HepG2 (cell line): ENCODE data around the gene SPNS3. TPM values are rescaled to one million over a fixed set of nuclear protein-coding genes. Genes with fewer than 3 reads are reported as not detected.

Experiments
- CHD2 ChIP-seq: IDR thresholded peaks from 2 replicates; pipeline ENCODE4 v1.6.1; 2011; ENCODE audit warnings: low read depth, low read length, improper control_type of control experiment
- DNMT3B ChIP-seq: conservative IDR thresholded peaks from 2 replicates; pipeline ENCODE4 v1.6.1; 2016; ENCODE audit warnings: missing biosample characterization, control low read depth
- FOSL2 ChIP-seq: sonication (generic); formaldehyde crosslinking; IDR thresholded peaks from 2 replicates; pipeline ENCODE4 v1.4.0; 2020; ENCODE audit warnings: missing genetic modification reagents
- FOXJ3 ChIP-seq: sonication (generic); formaldehyde crosslinking; IDR thresholded peaks from 2 replicates; pipeline ENCODE4 v1.4.0; 2020; ENCODE audit warnings: missing genetic modification reagents, mild to moderate bottlenecking, borderline replicate concordance
- FOXK1 ChIP-seq: sonication (generic); formaldehyde crosslinking; IDR thresholded peaks from 2 replicates; pipeline ENCODE4 v1.4.0; 2020; ENCODE audit warnings: low read depth, missing genetic modification reagents, borderline replicate concordance
- NR2F1 ChIP-seq, 2 experiments: fragments of 450-650 bp in 1 of 2; formaldehyde crosslinking in 1 of 2; IDR thresholded peaks; 2 replicates each; pipeline versions ENCODE4 v1.5.0 to v1.6.1; 2016 to 2020; ENCODE audit warnings: mild to moderate bottlenecking in 1 of 2, missing compliant biosample characterization in 1 of 2, missing genetic modification reagents in 1 of 2, moderate library complexity in 1 of 2
- ONECUT2 ChIP-seq: sonication (generic); formaldehyde crosslinking; IDR thresholded peaks from 2 replicates; pipeline ENCODE4 v1.4.0; 2020; ENCODE audit warnings: missing genetic modification reagents
- WIZ ChIP-seq: sonication (generic); formaldehyde crosslinking; IDR thresholded peaks from 2 replicates; pipeline ENCODE4 v1.5.1; 2020; ENCODE audit warnings: mild to moderate bottlenecking, missing genetic modification reagents
- ZNF256 ChIP-seq: sonication (generic); formaldehyde crosslinking; conservative IDR thresholded peaks from 2 replicates; pipeline ENCODE4 v1.4.0; 2020; ENCODE audit warnings: missing genetic modification reagents
- ZNF274 ChIP-seq: sonication (generic); formaldehyde crosslinking; IDR thresholded peaks from 2 replicates; pipeline ENCODE4 v1.5.1; 2020; ENCODE audit warnings: mild to moderate bottlenecking, missing genetic modification reagents
- ZNF572 ChIP-seq: sonication (generic); formaldehyde crosslinking; IDR thresholded peaks from 2 replicates; pipeline ENCODE4 v1.5.1; 2020; ENCODE audit warnings: mild to moderate bottlenecking, missing genetic modification reagents
- ZNF652 ChIP-seq: IDR thresholded peaks from 2 replicates; pipeline ENCODE4 v1.6.1; 2016; ENCODE audit warnings: low read depth, borderline replicate concordance
- ZNF746 ChIP-seq: sonication (generic); formaldehyde crosslinking; IDR thresholded peaks from 2 replicates; pipeline ENCODE4 v1.8.0; 2022; ENCODE audit warnings: mild to moderate bottlenecking, missing genetic modification reagents
- ZSCAN29 ChIP-seq: sonication (generic); formaldehyde crosslinking; conservative IDR thresholded peaks from 2 replicates; pipeline ENCODE4 v1.4.0; 2020; ENCODE audit warnings: mild to moderate bottlenecking, missing genetic modification reagents
- polyA plus RNA-seq, 8 experiments: library from polyadenylated mRNA; depleted of rRNA in 3 of 8; stranded (reverse) in 7 of 8; unstranded in 1 of 8; fragments of >200 nt; fragmentation: Illumina TruSeq in 4 of 8; extraction: Trizol in 4 of 8; gene quantifications; 2 replicates each; pipeline versions ENCODE4 v1.2.1 to v1.2.3, GENCODE V29; 2011 to 2016; ENCODE audit warnings: low read depth in 4 of 8, missing spikeins in 1 of 8, mixed read lengths in 1 of 8; ENCODE audit not compliant: insufficient read depth in 1 of 8
- total RNA-seq, 5 experiments: library from RNA; depleted of rRNA; stranded (reverse); fragments of >200 nt; fragmentation: Illumina TruSeq; extraction: Trizol; gene quantifications; 2 replicates each; pipeline ENCODE4 v1.2.3, GENCODE V29; 2016; ENCODE audit warnings: low read depth in 1 of 5
- TF ChIP-seq, protein P1 (sequence below): IDR thresholded peaks from 2 replicates; pipeline ENCODE4 v1.6.1; 2016; ENCODE audit warnings: missing genetic modification reagents, missing compliant biosample characterization
- TF ChIP-seq, protein P2 (sequence below): sonication (generic); formaldehyde crosslinking; IDR thresholded peaks from 2 replicates; pipeline ENCODE4 v1.5.0; 2020; ENCODE audit warnings: mild to moderate bottlenecking, missing genetic modification reagents, moderate library complexity
- TF ChIP-seq, protein P3 (sequence below): sonication (generic); formaldehyde crosslinking; IDR thresholded peaks from 2 replicates; pipeline ENCODE4 v1.5.0; 2020; ENCODE audit warnings: mild to moderate bottlenecking, missing genetic modification reagents, borderline replicate concordance
- TF ChIP-seq, protein P4 (sequence below): IDR thresholded peaks from 2 replicates; pipeline ENCODE4 v1.6.1; 2016

SPNS3 gene
- total and polyA plus RNA-seq, 2 of the 13 experiments (the other 11 are each of a cell fraction or from before 2014, with no cell fraction given): not detected

DNA sequence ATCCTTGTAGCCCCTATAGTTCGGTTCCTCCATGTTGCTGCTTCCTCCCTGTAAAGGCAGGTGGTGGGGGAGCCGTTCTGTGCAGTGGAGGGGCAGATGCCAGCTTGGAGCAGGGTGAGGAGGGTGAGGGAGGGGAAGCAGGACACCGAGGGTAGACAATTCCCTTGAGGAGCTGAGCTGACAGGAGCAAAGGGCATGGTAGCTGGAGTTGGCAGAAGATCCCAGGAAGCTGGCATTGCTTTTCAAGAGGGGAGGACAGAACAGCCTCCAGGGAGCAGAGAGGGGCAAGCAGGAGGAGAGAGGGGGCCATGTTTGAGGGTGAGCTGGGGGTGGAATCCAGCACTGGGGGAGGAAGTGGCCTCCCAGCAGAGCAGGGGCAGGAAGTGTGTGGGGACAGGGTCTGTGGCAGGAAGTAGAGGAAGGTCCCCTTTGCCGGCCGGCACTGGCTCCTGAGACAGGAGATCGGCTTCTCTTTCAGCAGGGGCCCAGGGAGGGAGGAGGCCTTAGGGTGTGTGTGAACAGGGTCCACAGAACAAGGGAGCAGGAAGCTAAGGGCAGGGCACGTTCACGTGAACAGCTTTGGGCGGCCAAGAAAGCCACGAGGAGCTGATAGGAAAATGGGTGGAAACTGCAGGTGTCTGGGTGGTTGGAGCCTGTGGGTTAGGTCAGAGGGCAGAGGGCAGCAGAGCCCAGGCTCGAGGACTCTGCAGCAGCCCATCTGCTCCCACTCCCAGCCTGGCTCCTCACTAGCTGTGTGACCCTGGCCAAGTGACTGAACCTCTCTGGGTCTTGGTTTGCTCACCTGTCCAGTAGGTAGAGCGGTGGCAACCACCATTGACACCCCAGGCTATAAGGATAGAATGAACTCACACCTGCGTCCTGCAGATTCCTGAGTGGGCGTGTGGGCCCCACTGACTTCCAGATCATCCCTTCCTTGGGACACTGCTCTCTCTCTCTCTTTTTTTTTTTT is 47.5 kb downstream of the SPNS3 start (continued):
- no peak for TF ChIP-seq ZNF256 (CRISPR knock-in tag)
- TF ChIP-seq ZSCAN29 (CRISPR knock-in tag): no peak
- TF ChIP-seq FOXJ3 (CRISPR knock-in tag): no peak
- TF ChIP-seq, protein P1, sequence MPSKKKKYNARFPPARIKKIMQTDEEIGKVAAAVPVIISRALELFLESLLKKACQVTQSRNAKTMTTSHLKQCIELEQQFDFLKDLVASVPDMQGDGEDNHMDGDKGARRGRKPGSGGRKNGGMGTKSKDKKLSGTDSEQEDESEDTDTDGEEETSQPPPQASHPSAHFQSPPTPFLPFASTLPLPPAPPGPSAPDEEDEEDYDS (CRISPR knock-in tag): no peak
- TF ChIP-seq FOXK1 (CRISPR knock-in tag): 0 out of 2 replicates have a peak, but pooled peaks have one; percentile 22
- TF ChIP-seq, protein P2, sequence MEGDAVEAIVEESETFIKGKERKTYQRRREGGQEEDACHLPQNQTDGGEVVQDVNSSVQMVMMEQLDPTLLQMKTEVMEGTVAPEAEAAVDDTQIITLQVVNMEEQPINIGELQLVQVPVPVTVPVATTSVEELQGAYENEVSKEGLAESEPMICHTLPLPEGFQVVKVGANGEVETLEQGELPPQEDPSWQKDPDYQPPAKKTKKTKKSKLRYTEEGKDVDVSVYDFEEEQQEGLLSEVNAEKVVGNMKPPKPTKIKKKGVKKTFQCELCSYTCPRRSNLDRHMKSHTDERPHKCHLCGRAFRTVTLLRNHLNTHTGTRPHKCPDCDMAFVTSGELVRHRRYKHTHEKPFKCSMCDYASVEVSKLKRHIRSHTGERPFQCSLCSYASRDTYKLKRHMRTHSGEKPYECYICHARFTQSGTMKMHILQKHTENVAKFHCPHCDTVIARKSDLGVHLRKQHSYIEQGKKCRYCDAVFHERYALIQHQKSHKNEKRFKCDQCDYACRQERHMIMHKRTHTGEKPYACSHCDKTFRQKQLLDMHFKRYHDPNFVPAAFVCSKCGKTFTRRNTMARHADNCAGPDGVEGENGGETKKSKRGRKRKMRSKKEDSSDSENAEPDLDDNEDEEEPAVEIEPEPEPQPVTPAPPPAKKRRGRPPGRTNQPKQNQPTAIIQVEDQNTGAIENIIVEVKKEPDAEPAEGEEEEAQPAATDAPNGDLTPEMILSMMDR (CRISPR knock-in tag): peak; percentile 24; the same call in 1 of the 2 replicates
- TF ChIP-seq ZNF652: no peak
- 0 out of 2 replicates have a peak, but pooled peaks have one; percentile 6 for TF ChIP-seq ZNF572
- no peak for TF ChIP-seq DNMT3B (CRISPR knock-in tag)
- peak; percentile 65; the same call in 1 of the 2 replicates for TF ChIP-seq ZNF746 (CRISPR knock-in tag)
- TF ChIP-seq, protein P3, sequence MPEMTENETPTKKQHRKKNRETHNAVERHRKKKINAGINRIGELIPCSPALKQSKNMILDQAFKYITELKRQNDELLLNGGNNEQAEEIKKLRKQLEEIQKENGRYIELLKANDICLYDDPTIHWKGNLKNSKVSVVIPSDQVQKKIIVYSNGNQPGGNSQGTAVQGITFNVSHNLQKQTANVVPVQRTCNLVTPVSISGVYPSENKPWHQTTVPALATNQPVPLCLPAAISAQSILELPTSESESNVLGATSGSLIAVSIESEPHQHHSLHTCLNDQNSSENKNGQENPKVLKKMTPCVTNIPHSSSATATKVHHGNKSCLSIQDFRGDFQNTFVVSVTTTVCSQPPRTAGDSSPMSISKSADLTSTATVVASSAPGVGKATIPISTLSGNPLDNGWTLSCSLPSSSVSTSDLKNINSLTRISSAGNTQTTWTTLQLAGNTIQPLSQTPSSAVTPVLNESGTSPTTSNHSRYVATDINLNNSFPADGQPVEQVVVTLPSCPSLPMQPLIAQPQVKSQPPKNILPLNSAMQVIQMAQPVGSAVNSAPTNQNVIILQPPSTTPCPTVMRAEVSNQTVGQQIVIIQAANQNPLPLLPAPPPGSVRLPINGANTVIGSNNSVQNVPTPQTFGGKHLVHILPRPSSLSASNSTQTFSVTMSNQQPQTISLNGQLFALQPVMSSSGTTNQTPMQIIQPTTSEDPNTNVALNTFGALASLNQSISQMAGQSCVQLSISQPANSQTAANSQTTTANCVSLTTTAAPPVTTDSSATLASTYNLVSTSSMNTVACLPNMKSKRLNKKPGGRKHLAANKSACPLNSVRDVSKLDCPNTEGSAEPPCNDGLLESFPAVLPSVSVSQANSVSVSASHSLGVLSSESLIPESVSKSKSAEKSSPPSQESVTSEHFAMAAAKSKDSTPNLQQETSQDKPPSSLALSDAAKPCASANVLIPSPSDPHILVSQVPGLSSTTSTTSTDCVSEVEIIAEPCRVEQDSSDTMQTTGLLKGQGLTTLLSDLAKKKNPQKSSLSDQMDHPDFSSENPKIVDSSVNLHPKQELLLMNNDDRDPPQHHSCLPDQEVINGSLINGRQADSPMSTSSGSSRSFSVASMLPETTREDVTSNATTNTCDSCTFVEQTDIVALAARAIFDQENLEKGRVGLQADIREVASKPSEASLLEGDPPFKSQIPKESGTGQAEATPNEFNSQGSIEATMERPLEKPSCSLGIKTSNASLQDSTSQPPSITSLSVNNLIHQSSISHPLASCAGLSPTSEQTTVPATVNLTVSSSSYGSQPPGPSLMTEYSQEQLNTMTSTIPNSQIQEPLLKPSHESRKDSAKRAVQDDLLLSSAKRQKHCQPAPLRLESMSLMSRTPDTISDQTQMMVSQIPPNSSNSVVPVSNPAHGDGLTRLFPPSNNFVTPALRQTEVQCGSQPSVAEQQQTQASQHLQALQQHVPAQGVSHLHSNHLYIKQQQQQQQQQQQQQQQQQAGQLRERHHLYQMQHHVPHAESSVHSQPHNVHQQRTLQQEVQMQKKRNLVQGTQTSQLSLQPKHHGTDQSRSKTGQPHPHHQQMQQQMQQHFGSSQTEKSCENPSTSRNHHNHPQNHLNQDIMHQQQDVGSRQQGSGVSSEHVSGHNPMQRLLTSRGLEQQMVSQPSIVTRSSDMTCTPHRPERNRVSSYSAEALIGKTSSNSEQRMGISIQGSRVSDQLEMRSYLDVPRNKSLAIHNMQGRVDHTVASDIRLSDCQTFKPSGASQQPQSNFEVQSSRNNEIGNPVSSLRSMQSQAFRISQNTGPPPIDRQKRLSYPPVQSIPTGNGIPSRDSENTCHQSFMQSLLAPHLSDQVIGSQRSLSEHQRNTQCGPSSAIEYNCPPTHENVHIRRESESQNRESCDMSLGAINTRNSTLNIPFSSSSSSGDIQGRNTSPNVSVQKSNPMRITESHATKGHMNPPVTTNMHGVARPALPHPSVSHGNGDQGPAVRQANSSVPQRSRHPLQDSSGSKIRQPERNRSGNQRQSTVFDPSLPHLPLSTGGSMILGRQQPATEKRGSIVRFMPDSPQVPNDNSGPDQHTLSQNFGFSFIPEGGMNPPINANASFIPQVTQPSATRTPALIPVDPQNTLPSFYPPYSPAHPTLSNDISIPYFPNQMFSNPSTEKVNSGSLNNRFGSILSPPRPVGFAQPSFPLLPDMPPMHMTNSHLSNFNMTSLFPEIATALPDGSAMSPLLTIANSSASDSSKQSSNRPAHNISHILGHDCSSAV (CRISPR knock-in tag): no peak
- TF ChIP-seq, protein P4, sequence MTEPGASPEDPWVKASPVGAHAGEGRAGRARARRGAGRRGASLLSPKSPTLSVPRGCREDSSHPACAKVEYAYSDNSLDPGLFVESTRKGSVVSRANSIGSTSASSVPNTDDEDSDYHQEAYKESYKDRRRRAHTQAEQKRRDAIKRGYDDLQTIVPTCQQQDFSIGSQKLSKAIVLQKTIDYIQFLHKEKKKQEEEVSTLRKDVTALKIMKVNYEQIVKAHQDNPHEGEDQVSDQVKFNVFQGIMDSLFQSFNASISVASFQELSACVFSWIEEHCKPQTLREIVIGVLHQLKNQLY: peak; percentile 97
- TF ChIP-seq FOSL2 (CRISPR knock-in tag): no peak
- 0 out of 4 replicates have a peak, but pooled peaks of 1 of the 2 experiments have one; percentile 27 for TF ChIP-seq NR2F1 (CRISPR knock-in tag; IDR thresholded peaks at IDR 0.05)
- no peak for TF ChIP-seq ZNF274 (CRISPR knock-in tag)
- no peak for TF ChIP-seq CHD2
- 0 out of 2 replicates have a peak, but pooled peaks have one; percentile 23 for TF ChIP-seq WIZ (CRISPR knock-in tag)
- TF ChIP-seq ONECUT2 (CRISPR knock-in tag): no peak
